CD4-positive, alpha-beta T cell treated with Interferon alpha-2 for 1 hour (primary cell): Measurements from ENCODE around the gene GINM1.

Experiments used
- DNase-seq, 2 donors: peaks; one replicate each; pipeline ENCODE4 v3.0.0-alpha.2; 2020 to 2022

Gene GINM1

DNA sequence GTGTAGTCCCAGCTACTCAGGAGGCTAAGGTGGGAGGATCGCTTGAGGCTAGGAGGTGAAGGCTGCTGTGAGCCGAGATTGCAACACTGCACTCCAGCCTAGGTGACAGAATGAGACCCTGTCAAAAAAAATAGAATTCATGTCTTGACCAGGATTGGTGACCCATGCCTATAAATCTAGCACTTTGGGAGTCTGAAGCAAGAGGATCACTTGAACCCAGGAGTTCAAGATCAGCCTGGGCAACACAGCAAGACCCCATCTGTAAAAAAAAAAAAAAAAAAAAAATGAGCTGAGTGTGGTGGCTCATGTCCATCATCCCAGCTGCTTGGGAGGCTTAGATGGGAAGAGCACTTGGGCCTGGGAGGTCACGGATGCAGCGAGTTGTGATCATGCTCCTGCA, 34.3 kb downstream of the GINM1 start:
- no peak for DNase-seq

DNA sequence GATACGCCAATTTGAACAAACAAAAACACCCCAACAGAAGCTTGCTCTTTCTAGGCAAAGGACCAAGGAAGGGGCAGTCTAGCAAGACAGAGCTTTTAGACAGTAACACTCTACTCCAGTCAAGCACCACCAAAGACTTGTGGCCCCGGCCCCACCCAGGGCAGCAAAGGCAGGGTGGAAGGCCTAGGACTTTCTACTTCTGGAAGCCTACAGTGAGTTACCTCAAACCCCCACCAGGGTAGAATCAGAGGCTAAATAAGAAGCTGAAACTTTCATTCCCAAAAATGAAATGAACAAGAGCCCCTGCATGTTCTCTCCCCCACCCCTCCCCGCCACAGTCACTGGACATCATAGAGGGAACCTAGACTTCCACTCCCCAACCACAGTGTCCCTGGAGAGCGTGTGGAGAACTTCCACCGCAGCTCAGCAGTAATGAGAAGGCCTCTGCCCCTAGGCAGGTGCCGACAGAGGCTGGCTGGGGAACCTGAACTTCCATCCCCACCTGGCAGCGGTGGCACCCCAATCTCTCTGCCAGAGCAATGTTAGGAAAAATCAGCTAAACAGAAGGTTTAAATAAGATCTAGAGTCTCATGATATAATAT, 42.3 kb downstream of the GINM1 start:
- DNase-seq: no peak

DNA sequence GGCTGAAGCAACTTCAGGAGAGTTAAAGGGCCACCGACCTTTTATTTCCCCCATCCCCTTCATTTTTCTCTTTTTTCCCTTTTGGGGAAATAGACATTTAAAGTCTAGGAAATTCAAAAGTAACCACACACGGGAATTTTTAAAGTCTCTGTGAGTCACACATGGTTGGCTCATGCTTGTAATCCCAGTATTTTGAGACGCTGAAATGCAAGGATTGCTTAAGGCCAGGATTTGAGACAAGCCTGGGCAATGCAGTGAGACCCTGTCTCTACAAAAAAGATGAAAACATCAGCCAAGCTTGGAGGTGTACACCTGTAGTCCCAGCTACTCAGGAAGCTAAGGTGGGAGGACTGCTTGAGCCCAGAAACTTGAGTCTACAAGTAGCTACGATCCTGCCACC, 48.2 kb downstream of the GINM1 start:
- DNase-seq: no peak

DNA sequence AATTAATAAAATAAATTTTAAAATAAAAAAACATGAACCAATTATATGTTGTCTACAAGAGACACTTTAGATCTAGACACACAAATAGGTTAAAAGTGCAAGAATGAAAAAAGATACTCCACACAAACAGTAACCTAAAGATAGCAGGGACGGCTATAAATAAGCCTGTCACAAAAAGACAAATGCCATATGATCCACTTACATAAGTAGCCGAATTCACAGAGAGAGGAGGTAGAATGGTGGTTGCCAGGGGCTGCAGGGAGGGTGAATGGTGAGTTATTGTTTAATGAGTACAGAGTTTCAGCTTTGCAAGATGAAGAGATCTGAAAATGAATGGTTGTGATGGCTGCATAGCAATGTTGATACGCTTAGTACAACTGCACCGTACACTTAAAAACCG, 49.6 kb downstream of the GINM1 start:
- no peak for DNase-seq

DNA sequence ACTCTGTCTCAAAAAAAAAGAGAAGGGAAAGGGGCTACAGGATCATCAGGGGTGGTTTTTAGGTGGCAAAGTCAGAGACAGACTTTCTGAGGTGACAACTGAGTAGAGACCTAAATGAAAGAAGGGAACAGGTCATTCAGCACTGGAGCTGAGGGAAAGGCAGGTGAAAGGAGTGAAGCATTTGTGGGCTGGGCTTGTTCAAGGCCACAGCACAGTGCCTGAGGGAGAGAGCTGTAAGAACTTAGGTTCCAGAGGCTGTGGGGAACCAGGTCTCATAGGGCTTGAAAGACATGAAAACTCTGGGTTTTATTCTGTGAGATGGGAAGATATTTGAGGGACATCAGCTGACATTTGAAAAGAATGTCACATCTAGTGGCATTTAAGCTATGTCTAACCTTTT, 61.5 kb downstream of the GINM1 start:
- DNase-seq: no peak

DNA sequence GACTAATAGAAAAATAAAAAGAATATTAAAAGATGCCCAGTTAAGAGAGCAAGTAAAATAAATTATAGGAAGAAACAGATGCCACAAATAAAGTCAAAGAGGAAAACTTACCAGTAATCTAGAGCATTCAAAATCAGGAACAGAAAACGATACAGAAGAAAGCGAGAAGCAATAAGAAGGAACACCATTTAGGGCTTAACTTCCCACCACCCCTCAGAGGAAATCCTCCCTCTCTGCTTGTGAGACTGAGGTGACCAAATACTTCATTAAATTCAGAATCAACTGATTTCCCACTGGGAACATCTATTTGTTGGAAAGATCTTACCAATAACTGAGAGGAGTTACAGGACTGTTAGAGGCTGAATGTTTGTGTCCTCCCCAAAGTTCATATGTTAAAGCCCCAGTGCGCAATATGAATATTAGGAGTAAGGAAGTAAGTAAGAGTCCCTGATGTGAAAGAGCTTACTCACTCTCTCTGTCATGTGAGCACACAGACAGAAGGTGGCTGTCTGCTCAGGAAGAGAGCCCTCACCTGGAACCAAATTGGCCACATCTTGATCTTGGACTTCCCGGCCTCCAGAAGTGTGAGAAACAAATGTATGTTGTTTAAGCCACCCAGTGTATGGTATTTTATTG, 62.8 kb downstream of the GINM1 start:
- no peak for DNase-seq

DNA sequence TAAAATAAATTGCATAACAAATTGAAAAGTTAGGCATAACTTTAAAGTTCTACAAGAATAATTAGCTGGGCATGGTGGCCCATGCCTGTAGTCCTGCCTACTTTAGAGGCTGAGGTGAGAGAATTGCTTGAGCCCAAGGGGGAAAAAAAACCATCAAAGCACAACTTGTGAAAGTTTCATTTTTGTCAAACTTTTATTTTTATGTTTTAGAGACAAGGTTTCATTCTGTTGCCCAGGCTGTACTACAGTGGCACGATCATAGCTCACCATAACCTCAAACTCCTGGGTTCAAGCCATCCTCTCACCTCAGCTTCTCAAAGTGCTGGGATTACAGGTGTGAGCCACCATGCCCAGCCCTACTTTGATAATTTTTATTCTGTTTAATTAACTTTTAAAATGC, 68.1 kb downstream of the GINM1 start:
- DNase-seq: no peak

DNA sequence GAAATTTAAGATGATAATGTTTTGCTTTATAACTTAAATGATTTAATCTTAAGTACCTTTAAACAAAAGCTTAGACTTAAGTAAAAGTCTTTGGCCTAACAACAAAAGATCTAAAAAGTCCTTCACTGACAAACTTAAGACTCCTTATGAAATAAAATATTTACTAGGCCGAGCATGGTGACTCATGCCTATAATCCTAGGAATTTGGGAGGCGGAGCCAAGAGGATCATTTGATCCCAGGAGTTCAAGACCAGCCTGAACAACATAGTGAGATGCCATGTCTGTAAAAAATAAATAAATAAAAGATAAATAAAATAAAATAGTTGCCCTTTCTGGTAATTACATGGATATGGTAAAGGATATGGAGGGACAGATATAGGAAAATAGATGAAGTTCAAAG, 69.9 kb downstream of the GINM1 start:
- DNase-seq: no peak
